T-helper 2 cell treated with Interferon-gamma antibody and Interleukin-4, amounts not matched to agents 5 μg/mL and 100 μg/mL, for 36 hours (primary cell): Measurements from ENCODE around the gene OR13G1.

Source experiments
- DNase-seq: peaks from one replicate; pipeline ENCODE4 v3.0.0; 2021; ENCODE audit warnings: low spot score
- H3K27ac Mint-ChIP-seq: one replicate; pipeline ENCODE4 v1.8.0; 2021; ENCODE audit warnings: mild to moderate bottlenecking, mixed read lengths
- H3K27me3 Mint-ChIP-seq: one replicate; pipeline ENCODE4 v1.8.0; 2021; ENCODE audit warnings: low read depth, mixed read lengths
- H3K36me3 Mint-ChIP-seq: one replicate; pipeline ENCODE4 v1.8.0; 2021; ENCODE audit warnings: low read depth, mixed read lengths
- H3K4me1 Mint-ChIP-seq: one replicate; pipeline ENCODE4 v1.8.0; 2021; ENCODE audit warnings: low read depth, mixed read lengths
- H3K4me3 Mint-ChIP-seq: one replicate; pipeline ENCODE4 v1.8.0; 2022; ENCODE audit warnings: mild to moderate bottlenecking, moderate library complexity, mixed read lengths
- H3K9me3 Mint-ChIP-seq: one replicate; pipeline ENCODE4 v1.8.0; 2021; ENCODE audit warnings: mixed read lengths

OR13G1 gene

DNA sequence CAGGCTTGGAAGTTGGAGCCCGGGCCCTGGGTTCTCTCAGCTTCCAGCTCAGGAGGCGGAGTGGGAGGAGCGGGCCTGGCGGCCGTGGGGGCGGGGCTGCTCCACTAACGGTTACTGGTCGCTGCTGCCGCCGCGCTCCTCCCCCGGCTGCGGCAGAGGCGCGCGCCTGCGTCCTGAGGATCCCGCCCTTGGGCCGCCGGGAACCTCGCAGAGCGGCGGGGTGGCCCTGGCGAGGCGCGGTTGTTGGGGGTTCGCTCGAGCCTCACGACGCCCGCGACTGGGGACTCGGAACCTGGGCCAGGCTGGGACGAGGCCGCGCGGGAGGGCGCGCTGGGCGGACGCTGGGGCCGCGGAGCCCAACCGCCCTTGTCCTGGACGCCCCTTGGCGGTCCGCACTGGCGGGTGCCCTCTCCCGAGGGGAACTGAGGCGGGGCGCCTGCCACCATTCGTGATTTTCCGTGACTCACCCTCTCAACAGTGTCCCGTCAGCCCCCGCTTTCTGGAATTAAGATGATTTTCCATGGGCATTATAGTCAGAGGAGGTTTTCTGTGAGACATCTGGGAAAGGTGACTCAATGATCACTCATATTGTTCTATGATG lies 40.1 kb downstream of the OR13G1 start:
- no peaks in the 10 kb centered on the region for H3K36me3 Mint-ChIP-seq
- H3K9me3 Mint-ChIP-seq = no peaks in the 10 kb centered on the region
- no peak overlapping the region for H3K4me3 Mint-ChIP-seq
- H3K27me3 Mint-ChIP-seq = peaks cover 4% of the 10 kb centered on the region
- DNase-seq = peak; percentile 7
- no peaks in the 10 kb centered on the region for H3K4me1 Mint-ChIP-seq
- H3K27ac Mint-ChIP-seq = no peak overlapping the region

DNA sequence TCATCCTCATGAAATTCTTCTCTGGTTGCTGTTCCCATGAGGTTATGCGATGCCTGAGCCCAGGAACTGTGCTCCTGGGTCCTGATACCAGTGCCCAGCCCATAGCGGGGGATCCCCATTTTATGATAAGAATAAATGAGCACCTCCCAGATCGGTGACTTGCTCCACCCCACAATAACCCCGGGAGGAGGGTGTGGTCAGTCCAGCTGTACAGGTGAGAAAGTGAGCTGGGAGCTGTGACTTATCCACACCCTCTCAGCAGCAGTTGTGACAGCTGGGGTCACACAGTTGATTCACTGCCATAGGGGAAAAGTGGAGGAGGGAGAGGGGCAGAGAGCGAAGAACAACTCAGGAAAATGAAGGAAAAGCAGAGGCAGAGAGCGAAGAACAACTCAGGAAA lies 40.8 kb downstream of the OR13G1 start:
- no peak for DNase-seq
- H3K36me3 Mint-ChIP-seq = no peaks in the 10 kb centered on the region
- H3K9me3 Mint-ChIP-seq = no peaks in the 10 kb centered on the region
- H3K4me1 Mint-ChIP-seq = no peaks in the 10 kb centered on the region
- peaks cover 4% of the 10 kb centered on the region for H3K27me3 Mint-ChIP-seq
- no peak overlapping the region for H3K27ac Mint-ChIP-seq
- H3K4me3 Mint-ChIP-seq = peak overlapping the region; percentile 50

DNA sequence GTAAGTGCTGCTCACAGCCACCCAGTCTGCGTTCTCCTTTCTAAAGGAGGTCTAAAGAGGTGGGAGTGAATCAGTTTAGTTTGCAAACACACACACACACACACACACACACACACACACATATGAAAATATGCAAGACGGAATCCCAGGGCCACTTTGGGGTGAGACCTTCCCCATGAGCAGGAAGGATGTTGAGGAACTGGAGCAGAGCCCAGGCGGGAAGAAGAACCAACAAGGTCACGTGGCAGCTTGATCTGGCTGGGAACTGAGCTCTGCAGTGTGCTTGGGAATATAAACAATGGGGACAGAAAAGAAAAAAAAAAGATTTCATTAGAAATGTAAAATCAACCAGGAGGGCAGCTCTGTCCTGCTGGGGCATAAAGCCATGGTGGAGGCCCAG lies 41.5 kb downstream of the OR13G1 start:
- H3K4me3 Mint-ChIP-seq = no peak overlapping the region
- H3K4me1 Mint-ChIP-seq = no peaks in the 10 kb centered on the region
- no peaks in the 10 kb centered on the region for H3K9me3 Mint-ChIP-seq
- no peak overlapping the region for H3K27ac Mint-ChIP-seq
- DNase-seq = no peak
- no peaks in the 10 kb centered on the region for H3K36me3 Mint-ChIP-seq
- peaks cover 4% of the 10 kb centered on the region for H3K27me3 Mint-ChIP-seq

DNA sequence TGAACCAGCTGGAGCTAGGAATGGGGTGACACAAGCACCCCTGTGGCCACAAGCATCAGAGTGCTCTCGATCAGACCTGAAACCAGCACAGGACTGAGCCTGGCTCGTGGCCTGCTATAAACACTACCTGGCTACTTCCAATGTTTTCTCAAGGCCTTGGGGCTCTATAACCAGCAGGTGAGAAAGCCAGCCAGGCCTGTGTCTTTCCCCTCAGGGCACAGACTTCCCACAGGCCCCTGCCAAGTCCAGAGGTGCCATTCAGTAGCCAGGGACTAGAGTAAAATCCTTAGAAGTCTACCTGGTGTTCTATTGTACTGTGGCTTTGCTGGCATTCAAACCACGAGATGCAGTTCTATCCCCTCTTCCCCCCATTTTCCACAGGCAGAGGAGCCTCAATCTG lies 51.6 kb downstream of the OR13G1 start:
- no peak for DNase-seq
- Mint-ChIP-seq H3K27me3 (no peaks in the 10 kb centered on the region), H3K36me3 (no peaks in the 10 kb centered on the region), H3K4me3 (no peak overlapping the region), H3K27ac (no peak overlapping the region), H3K9me3 (no peaks in the 10 kb centered on the region), H3K4me1 (no peaks in the 10 kb centered on the region)
